ENCODE results near the gene MYO1E. TPM values are rescaled to one million over a fixed set of nuclear protein-coding genes. Genes with fewer than 3 reads are reported as not detected.

The MYO1E gene
- total RNA-seq, 4 donors from 2014 or later = 49.7 to 135 (median 82.2) TPM

DNA sequence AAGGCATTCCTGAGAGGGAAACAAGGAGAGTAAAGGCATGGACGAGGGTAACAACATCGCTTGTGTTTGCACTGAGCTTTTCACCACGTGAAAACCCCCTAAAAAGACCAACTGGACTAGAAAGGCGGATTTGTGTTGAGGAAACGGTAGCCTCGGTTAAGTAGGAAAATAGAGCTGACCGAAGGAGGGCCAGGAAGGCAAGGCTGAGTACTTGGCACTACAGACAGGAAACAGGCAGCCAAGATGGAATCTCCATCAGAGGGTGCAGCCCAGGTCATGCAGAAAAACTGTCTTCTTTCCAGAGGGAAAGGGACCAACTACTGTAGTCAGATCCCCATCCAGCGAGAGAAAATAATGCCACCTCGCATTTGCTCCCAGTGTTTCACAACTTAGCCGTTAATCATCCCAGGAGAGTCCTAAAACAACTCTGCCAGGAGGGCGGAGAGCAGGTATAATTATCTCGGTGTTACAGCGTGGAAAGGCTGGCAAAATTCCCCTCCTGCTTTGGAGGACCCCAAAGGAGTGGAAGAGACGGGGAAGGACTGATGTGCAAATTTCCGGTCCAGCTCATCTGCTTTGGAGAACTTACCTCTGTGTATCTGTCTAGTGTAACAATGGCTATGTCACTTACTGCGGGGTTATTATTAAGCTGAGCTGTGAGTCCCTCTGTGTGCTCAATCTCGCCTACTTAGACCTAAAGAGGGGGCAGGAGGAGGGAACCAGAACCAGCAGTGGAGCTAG is 77.2 kb downstream of the MYO1E start:
- TF ChIP-seq, protein P1, sequence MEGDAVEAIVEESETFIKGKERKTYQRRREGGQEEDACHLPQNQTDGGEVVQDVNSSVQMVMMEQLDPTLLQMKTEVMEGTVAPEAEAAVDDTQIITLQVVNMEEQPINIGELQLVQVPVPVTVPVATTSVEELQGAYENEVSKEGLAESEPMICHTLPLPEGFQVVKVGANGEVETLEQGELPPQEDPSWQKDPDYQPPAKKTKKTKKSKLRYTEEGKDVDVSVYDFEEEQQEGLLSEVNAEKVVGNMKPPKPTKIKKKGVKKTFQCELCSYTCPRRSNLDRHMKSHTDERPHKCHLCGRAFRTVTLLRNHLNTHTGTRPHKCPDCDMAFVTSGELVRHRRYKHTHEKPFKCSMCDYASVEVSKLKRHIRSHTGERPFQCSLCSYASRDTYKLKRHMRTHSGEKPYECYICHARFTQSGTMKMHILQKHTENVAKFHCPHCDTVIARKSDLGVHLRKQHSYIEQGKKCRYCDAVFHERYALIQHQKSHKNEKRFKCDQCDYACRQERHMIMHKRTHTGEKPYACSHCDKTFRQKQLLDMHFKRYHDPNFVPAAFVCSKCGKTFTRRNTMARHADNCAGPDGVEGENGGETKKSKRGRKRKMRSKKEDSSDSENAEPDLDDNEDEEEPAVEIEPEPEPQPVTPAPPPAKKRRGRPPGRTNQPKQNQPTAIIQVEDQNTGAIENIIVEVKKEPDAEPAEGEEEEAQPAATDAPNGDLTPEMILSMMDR (IDR thresholded peaks at IDR 0.05) = no peak
- no peak for TF ChIP-seq POLR2A (IDR thresholded peaks at IDR 0.05)
- H3K36me3 ChIP-seq = no peaks in the 10 kb centered on the region
- H3K4me3 ChIP-seq = no peak overlapping the region
- H3K4me1 ChIP-seq = peaks cover 20 to 73% (median 25%) of the 10 kb centered on the region in 3 donors
- H3K27me3 ChIP-seq = no peaks in the 10 kb centered on the region
- no peaks in the 10 kb centered on the region for H3K9me3 ChIP-seq
- DNase-seq = no peak
- WGBS, 2 donors = 39 to 48% methylated on average over 12 to 17 of the region's 17 CpGs
- intact Hi-C loops (cut with DNase I) = no loop called here
- H3K27ac ChIP-seq = peak overlapping the region; percentile 47 to 79 (median 74)

GRCh38 chr15:59294574-59295260 is 78.0 kb downstream of the MYO1E start:
- no peak overlapping the region for H3K4me3 ChIP-seq
- H3K27me3 ChIP-seq = no peaks in the 10 kb centered on the region
- peak overlapping the region; percentile 47 to 79 (median 74) for H3K27ac ChIP-seq
- intact Hi-C loops (cut with DNase I) = no loop called here
- TF ChIP-seq, protein P1 (IDR thresholded peaks at IDR 0.05) = no peak
- no peak for TF ChIP-seq POLR2A (IDR thresholded peaks at IDR 0.05)
- no peak for DNase-seq
- 57 to 75% methylated on average over 3 of the region's 3 CpGs for WGBS, 2 donors
- no peaks in the 10 kb centered on the region for H3K9me3 ChIP-seq
- peaks cover 20 to 66% (median 20%) of the 10 kb centered on the region in 3 donors for H3K4me1 ChIP-seq
- no peaks in the 10 kb centered on the region for H3K36me3 ChIP-seq

DNA sequence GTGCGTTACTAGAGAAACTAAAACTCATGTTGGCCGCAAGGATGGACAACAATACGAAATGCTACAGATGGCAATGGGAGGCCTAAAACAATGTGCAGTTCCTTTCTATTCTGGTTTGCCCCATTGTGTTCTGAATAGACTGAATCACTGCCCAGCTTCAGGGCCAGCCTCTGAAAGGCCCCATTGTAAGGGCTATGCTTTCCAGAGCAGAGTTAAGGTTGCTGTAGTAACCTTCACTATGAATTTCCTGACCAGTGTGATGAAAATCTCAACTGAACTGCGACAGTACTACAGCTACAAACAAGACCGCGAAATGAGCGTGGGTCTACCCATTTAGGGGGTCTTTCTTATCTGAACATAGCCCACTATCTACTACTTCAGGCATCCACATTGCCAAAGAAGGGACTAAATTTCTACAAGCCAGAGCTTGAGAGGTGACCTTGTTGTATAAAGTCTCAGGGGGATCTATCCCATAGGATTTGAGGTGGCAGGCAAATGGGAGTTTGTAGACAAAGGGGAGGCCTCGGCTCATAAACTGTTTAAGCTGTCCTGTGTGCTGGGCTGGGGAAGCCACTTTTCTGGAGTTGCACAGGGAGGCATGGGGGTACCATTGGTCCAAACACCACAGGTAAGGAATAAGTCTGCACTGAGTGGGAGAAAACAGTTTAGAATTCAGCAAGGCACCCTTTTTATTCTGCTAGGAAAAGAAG is 80.1 kb downstream of the MYO1E start:
- DNase-seq = no peak
- H3K9me3 ChIP-seq = no peaks in the 10 kb centered on the region
- H3K27me3 ChIP-seq = no peaks in the 10 kb centered on the region
- TF ChIP-seq POLR2A (IDR thresholded peaks at IDR 0.05) = no peak
- TF ChIP-seq, protein P1 (IDR thresholded peaks at IDR 0.05) = no peak
- H3K36me3 ChIP-seq = no peaks in the 10 kb centered on the region
- H3K4me1 ChIP-seq = peaks cover 20 to 45% (median 20%) of the 10 kb centered on the region in 3 donors
- 71 to 93% methylated on average over 8 of the region's 8 CpGs for WGBS, 2 donors
- peak overlapping the region in 3 of 4 donors; percentile 28 to 57 (median 54) for H3K27ac ChIP-seq
- H3K4me3 ChIP-seq = no peak overlapping the region
- intact Hi-C loops (cut with DNase I) = no loop called here

DNA sequence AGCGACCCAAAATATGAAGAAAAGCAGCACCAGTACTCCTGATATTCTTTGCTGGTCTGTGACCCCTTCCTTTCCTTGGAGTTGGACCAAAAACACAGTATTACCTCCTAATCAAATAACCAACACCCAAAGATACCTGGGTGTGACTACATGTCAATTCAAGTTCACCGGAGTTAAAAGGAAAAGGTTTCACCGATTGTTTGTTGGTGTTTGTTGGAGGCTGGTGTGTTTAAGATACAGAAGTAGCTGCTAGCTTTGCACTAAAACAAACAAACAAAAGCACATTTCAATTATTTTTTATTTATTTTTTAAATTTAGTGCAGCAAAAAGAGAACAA is 81.5 kb downstream of the MYO1E start:
- intact Hi-C loops (cut with DNase I) = no loop called here
- no peak for DNase-seq
- H3K27ac ChIP-seq = no peak overlapping the region

More for the DNA sequence above, 81.5 kb downstream of the MYO1E start:
- Histone ChIP-seq H3K9me3 (no peaks in the 10 kb centered on the region), H3K27me3 (no peaks in the 10 kb centered on the region), H3K36me3 (no peaks in the 10 kb centered on the region), H3K4me3 (no peak overlapping the region), H3K4me1 (peaks cover 17 to 35% (median 18%) of the 10 kb centered on the region in 3 donors)
- WGBS, 2 donors = 52 to 68% methylated on average over 3 of the region's 3 CpGs
- no peak for TF ChIP-seq POLR2A (IDR thresholded peaks at IDR 0.05)
- TF ChIP-seq, protein P1 (IDR thresholded peaks at IDR 0.05) = no peak
